ENCODE data around the gene BMPER.

GRCh38 chr7:34128762-34129161 lies 223.4 kb downstream of the BMPER start:
- TF ChIP-seq, protein P1, sequence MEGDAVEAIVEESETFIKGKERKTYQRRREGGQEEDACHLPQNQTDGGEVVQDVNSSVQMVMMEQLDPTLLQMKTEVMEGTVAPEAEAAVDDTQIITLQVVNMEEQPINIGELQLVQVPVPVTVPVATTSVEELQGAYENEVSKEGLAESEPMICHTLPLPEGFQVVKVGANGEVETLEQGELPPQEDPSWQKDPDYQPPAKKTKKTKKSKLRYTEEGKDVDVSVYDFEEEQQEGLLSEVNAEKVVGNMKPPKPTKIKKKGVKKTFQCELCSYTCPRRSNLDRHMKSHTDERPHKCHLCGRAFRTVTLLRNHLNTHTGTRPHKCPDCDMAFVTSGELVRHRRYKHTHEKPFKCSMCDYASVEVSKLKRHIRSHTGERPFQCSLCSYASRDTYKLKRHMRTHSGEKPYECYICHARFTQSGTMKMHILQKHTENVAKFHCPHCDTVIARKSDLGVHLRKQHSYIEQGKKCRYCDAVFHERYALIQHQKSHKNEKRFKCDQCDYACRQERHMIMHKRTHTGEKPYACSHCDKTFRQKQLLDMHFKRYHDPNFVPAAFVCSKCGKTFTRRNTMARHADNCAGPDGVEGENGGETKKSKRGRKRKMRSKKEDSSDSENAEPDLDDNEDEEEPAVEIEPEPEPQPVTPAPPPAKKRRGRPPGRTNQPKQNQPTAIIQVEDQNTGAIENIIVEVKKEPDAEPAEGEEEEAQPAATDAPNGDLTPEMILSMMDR (tag by site-specific recombination; IDR thresholded peaks at IDR 0.05) = no peak
- TF ChIP-seq ZNF529 (tag by site-specific recombination; IDR thresholded peaks at IDR 0.05; ENCODE audit: insufficient replicate concordance) (no peak), ZSCAN5A (tag by site-specific recombination; IDR thresholded peaks at IDR 0.05) (no peak), GLI2 (tag by site-specific recombination; IDR thresholded peaks at IDR 0.05; ENCODE audit: borderline replicate concordance, low read depth) (no peak), ZSCAN23 (tag by site-specific recombination; IDR thresholded peaks at IDR 0.05) (no peak), OVOL3 (tag by site-specific recombination; IDR thresholded peaks at IDR 0.05) (no peak), ZNF433 (tag by site-specific recombination; IDR thresholded peaks at IDR 0.05; ENCODE audit: low read depth) (no peak)
- TF ChIP-seq, protein P2, sequence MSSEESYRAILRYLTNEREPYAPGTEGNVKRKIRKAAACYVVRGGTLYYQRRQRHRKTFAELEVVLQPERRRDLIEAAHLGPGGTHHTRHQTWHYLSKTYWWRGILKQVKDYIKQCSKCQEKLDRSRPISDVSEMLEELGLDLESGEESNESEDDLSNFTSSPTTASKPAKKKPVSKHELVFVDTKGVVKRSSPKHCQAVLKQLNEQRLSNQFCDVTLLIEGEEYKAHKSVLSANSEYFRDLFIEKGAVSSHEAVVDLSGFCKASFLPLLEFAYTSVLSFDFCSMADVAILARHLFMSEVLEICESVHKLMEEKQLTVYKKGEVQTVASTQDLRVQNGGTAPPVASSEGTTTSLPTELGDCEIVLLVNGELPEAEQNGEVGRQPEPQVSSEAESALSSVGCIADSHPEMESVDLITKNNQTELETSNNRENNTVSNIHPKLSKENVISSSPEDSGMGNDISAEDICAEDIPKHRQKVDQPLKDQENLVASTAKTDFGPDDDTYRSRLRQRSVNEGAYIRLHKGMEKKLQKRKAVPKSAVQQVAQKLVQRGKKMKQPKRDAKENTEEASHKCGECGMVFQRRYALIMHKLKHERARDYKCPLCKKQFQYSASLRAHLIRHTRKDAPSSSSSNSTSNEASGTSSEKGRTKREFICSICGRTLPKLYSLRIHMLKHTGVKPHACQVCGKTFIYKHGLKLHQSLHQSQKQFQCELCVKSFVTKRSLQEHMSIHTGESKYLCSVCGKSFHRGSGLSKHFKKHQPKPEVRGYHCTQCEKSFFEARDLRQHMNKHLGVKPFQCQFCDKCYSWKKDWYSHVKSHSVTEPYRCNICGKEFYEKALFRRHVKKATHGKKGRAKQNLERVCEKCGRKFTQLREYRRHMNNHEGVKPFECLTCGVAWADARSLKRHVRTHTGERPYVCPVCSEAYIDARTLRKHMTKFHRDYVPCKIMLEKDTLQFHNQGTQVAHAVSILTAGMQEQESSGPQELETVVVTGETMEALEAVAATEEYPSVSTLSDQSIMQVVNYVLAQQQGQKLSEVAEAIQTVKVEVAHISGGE (tag by site-specific recombination; conservative IDR thresholded peaks at IDR 0.05; ENCODE audit: low read depth) = no peak
